Naive thymus-derived CD4-positive, alpha-beta T cell (primary cell): ENCODE measurements around the gene NPAS2. TPM values are rescaled to one million over a fixed set of nuclear protein-coding genes. Genes with fewer than 3 reads are reported as not detected.

Source experiments
- ATAC-seq: fragments of 150-1000 bp; cut with Tn5 transposase; 2 replicates; pipeline ENCODE4 v1.10.0; 2021; ENCODE audit warnings: mild to moderate bottlenecking, moderate library complexity
- CTCF ChIA-PET: fragments of 350-600 bp; sonication (Branson Sonifier 250); formaldehyde crosslinking; loops from one replicate; lab custom pipeline; 2021; ENCODE audit warnings: antibody characterized with exemption; lab: Charles Lee
- POLR2A ChIA-PET: fragments of 350-600 bp; sonication (Branson Sonifier 250); formaldehyde crosslinking; loops from one replicate; lab custom pipeline; 2021; ENCODE audit warnings: antibody characterized with exemption, inconsistent platforms; lab: Charles Lee
- DNase-seq, 9 donors: peaks; one replicate each; pipeline versions ENCODE4 v3.0.0 to v3.0.0-alpha.2; 2020 to 2022; ENCODE audit warnings: mixed read lengths in 1 of 9
- H3K27ac ChIP-seq: one replicate; pipeline ENCODE4 v1.7.0; 2013; ENCODE audit warnings: mild to moderate bottlenecking, low read depth, low read length, moderate library complexity
- H3K27me3 ChIP-seq, 2 donors: one replicate each; pipeline ENCODE4 v1.7.0; 2013; ENCODE audit warnings: low read length in 2 of 2, mild to moderate bottlenecking in 2 of 2, moderate library complexity in 2 of 2; ENCODE audit not compliant: control insufficient read depth in 2 of 2, insufficient read depth in 2 of 2
- H3K36me3 ChIP-seq, 3 experiments: 1 replicate in 2 of 3; 2 replicates in 1 of 3; pipeline ENCODE4 v1.7.0; 2013; ENCODE audit warnings: low read length in 3 of 3, mild to moderate bottlenecking in 3 of 3, moderate library complexity in 1 of 3; ENCODE audit not compliant: insufficient read depth in 3 of 3, control insufficient read depth in 2 of 3
- H3K4me1 ChIP-seq, 2 donors: one replicate each; pipeline ENCODE4 v1.7.0; 2013; ENCODE audit warnings: low read length in 2 of 2, mild to moderate bottlenecking in 2 of 2, moderate library complexity in 1 of 2; ENCODE audit not compliant: control insufficient read depth in 2 of 2, insufficient read depth in 2 of 2
- H3K4me3 ChIP-seq: 2 replicates; pipeline ENCODE4 v1.7.0; 2013; ENCODE audit warnings: mild to moderate bottlenecking, low read length
- H3K9me3 ChIP-seq, 3 experiments: 1 replicate in 2 of 3; 2 replicates in 1 of 3; pipeline ENCODE4 v1.7.0; 2013; ENCODE audit warnings: low read length in 3 of 3; ENCODE audit not compliant: control insufficient read depth in 2 of 3
- H3K27ac Mint-ChIP-seq, 9 donors: one replicate each; pipeline ENCODE4 v1.8.0; 2020 to 2022; ENCODE audit warnings: mixed read lengths in 9 of 9, mild to moderate bottlenecking in 8 of 9, moderate library complexity in 5 of 9, inconsistent platforms in 2 of 9
- H3K27me3 Mint-ChIP-seq, 5 donors: one replicate each; pipeline ENCODE4 v1.8.0; 2021 to 2022; ENCODE audit warnings: mixed read lengths in 5 of 5, mild to moderate bottlenecking in 1 of 5
- H3K36me3 Mint-ChIP-seq, 5 donors: one replicate each; pipeline ENCODE4 v1.8.0; 2020 to 2022; ENCODE audit warnings: mixed read lengths in 5 of 5, mild to moderate bottlenecking in 3 of 5, inconsistent platforms in 1 of 5
- H3K4me1 Mint-ChIP-seq, 7 donors: one replicate each; pipeline ENCODE4 v1.8.0; 2020 to 2022; ENCODE audit warnings: mixed read lengths in 7 of 7, mild to moderate bottlenecking in 3 of 7, inconsistent platforms in 1 of 7
- H3K4me3 Mint-ChIP-seq, 10 donors: one replicate each; pipeline ENCODE4 v1.8.0; 2020 to 2022; ENCODE audit warnings: mild to moderate bottlenecking in 10 of 10, mixed read lengths in 10 of 10, moderate library complexity in 6 of 10, inconsistent platforms in 2 of 10
- H3K9me3 Mint-ChIP-seq, 11 donors: one replicate each; pipeline ENCODE4 v1.8.0; 2020 to 2022; ENCODE audit warnings: mixed read lengths in 11 of 11, mild to moderate bottlenecking in 4 of 11, inconsistent platforms in 1 of 11, moderate library complexity in 1 of 11
- intact Hi-C, 2 donors: fragments of 100-400 bp; cut with micrococcal nuclease; formaldehyde crosslinking; loops; one replicate each; pipeline ENCODE4 v1.15.1; 2023
- polyA plus RNA-seq, 2 donors: library from polyadenylated mRNA; unstranded; fragments of 300-500 nt; fragmentation: Illumina TruSeq; gene quantifications; one replicate each; pipeline ENCODE4 v1.2.3, GENCODE V29; 2021
- total RNA-seq, 6 experiments: library from RNA in 5 of 6; stranded (reverse) in 5 of 6; gene quantifications; 1 replicate in 5 of 6; 2 replicates in 1 of 6; pipeline ENCODE4 v1.2.3 and lab custom pipeline; 2021 to 2026

NPAS2 gene
- total and polyA plus RNA-seq, 7 experiments from 2014 or later = 1.2 to 15.0 (median 8.3) TPM

DNA sequence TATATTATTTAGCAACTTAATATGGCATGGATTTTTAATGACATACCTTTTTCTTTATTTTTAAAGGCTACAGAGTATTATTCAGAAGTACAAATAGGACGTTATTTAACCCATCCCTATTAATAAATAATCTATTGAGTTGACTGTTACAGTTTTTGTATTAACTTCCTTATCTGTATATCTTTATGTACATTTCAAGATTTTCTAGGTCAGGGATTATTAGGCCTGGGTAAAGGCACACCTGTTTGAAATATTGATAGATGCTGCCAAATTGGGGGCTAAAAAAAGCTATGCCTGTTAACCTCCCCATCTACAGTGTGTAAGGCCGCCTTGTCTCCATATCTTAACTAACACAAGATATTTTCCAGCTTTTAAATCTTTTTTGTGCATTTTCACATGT lies 6.6 kb downstream of the NPAS2 start:
- no peaks in the 10 kb centered on the region for H3K9me3 ChIP-seq
- Mint-ChIP-seq H3K27ac (no peak overlapping the region), H3K9me3 (peaks cover 0 to 22% (median 10%) of the 10 kb centered on the region in 11 donors), H3K4me3 (no peak overlapping the region), H3K36me3 (peaks cover 0 to 21% (median 9%) of the 10 kb centered on the region in 5 donors), H3K27me3 (peaks cover 0 to 30% (median 24%) of the 10 kb centered on the region in 5 donors), H3K4me1 (peaks cover 6 to 38% (median 9%) of the 10 kb centered on the region in 7 donors)
- H3K27ac ChIP-seq = no peak overlapping the region
- ChIA-PET CTCF (no interaction called here), POLR2A (interaction anchor here (0.7 kb wide), 1 partner anchor 8 kb away, joined by 3 read pairs; no protein-coding TSS in a partner anchor)
- no peaks in the 10 kb centered on the region for H3K27me3 ChIP-seq
- ATAC-seq = no peak
- H3K4me1 ChIP-seq = peaks cover 0 to 1% of the 10 kb centered on the region in 2 donors
- intact Hi-C loops = no loop called here
- H3K4me3 ChIP-seq = no peak overlapping the region
- no peak for DNase-seq
- H3K36me3 ChIP-seq = no peaks in the 10 kb centered on the region

- Mint-ChIP-seq H3K4me1 (peaks cover 4 to 30% (median 16%) of the 10 kb centered on the region in 7 donors), H3K27ac (no peak overlapping the region), H3K27me3 (peaks cover 0 to 3% (median 0%) of the 10 kb centered on the region in 5 donors), H3K4me3 (no peak overlapping the region), H3K9me3 (peaks cover 0 to 22% (median 10%) of the 10 kb centered on the region in 11 donors), H3K36me3 (peaks cover 0 to 22% (median 12%) of the 10 kb centered on the region in 5 donors)
- ChIA-PET POLR2A (no interaction called here), CTCF (no interaction called here)
- Histone ChIP-seq H3K4me1 (no peaks in the 10 kb centered on the region), H3K36me3 (no peaks in the 10 kb centered on the region), H3K27ac (no peak overlapping the region), H3K27me3 (no peaks in the 10 kb centered on the region), H3K4me3 (no peak overlapping the region), H3K9me3 (no peaks in the 10 kb centered on the region)
- DNase-seq (no peak), ATAC-seq (no peak)
- intact Hi-C loops = no loop called here
Observed at GRCh38 chr2:100831158-100831750, 11.3 kb downstream of the NPAS2 start.

DNA sequence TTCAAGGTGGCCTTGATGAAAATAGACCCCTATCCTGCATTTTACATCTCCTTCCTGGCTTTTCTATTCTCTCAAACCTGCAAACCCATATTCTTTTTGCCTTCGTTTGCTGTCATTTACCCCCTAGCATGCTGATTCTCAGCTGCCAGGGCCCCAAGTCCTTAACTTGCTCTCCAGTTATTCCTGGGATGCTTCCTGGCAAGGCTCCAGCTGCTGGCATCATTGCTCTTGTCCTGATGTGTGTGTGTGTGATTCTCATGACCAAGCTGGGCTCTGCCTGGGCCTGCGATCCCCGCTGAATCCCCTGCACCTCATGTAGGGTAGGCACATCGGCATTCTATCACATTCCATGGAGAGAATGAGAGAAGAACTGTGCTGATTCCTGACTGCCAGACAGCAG lies 11.9 kb downstream of the NPAS2 start:
- no peak overlapping the region for H3K27ac Mint-ChIP-seq
- ATAC-seq (no peak), DNase-seq (no peak)
- intact Hi-C loops = no loop called here
- Histone ChIP-seq H3K4me3 (no peak overlapping the region), H3K9me3 (no peaks in the 10 kb centered on the region), H3K27me3 (no peaks in the 10 kb centered on the region), H3K4me1 (no peaks in the 10 kb centered on the region), H3K36me3 (no peaks in the 10 kb centered on the region), H3K27ac (no peak overlapping the region)
- ChIA-PET POLR2A (no interaction called here), CTCF (no interaction called here)
- peaks cover 0 to 20% (median 10%) of the 10 kb centered on the region in 11 donors for H3K9me3 Mint-ChIP-seq
- peak overlapping the region in 1 of 10 donors; percentile 1 for H3K4me3 Mint-ChIP-seq
- peaks cover 4 to 30% (median 16%) of the 10 kb centered on the region in 7 donors for H3K4me1 Mint-ChIP-seq
- peaks cover 0 to 3% (median 0%) of the 10 kb centered on the region in 5 donors for H3K27me3 Mint-ChIP-seq
- H3K36me3 Mint-ChIP-seq = peaks cover 0 to 28% (median 11%) of the 10 kb centered on the region in 5 donors

- ATAC-seq (no peak), DNase-seq (no peak)
- Mint-ChIP-seq H3K4me1 (peaks cover 4 to 30% (median 16%) of the 10 kb centered on the region in 7 donors), H3K4me3 (no peak overlapping the region), H3K27ac (no peak overlapping the region), H3K27me3 (peaks cover 0 to 8% (median 0%) of the 10 kb centered on the region in 5 donors), H3K9me3 (peaks cover 0 to 11% (median 9%) of the 10 kb centered on the region in 11 donors), H3K36me3 (peaks cover 0 to 29% (median 7%) of the 10 kb centered on the region in 5 donors)
- Histone ChIP-seq H3K27me3 (no peaks in the 10 kb centered on the region), H3K36me3 (no peaks in the 10 kb centered on the region), H3K9me3 (no peaks in the 10 kb centered on the region), H3K27ac (no peak overlapping the region), H3K4me3 (no peak overlapping the region), H3K4me1 (no peaks in the 10 kb centered on the region)
- ChIA-PET CTCF (no interaction called here), POLR2A (interaction anchor here (0.5 kb wide), 1 partner anchor 92 kb away, joined by 3 read pairs; no protein-coding TSS in a partner anchor)
- intact Hi-C loops = no loop called here
Observed at GRCh38 chr2:100832885-100833284, 12.9 kb downstream of the NPAS2 start.

GRCh38 chr2:100833331-100833730 lies 13.4 kb downstream of the NPAS2 start:
- Mint-ChIP-seq H3K9me3 (peaks cover 0 to 9% (median 5%) of the 10 kb centered on the region in 11 donors), H3K36me3 (peaks cover 0 to 25% (median 3%) of the 10 kb centered on the region in 5 donors), H3K27ac (no peak overlapping the region), H3K27me3 (peaks cover 0 to 8% (median 0%) of the 10 kb centered on the region in 5 donors), H3K4me3 (no peak overlapping the region), H3K4me1 (peaks cover 4 to 30% (median 16%) of the 10 kb centered on the region in 7 donors)
- Histone ChIP-seq H3K27me3 (no peaks in the 10 kb centered on the region), H3K4me1 (no peaks in the 10 kb centered on the region), H3K9me3 (no peaks in the 10 kb centered on the region), H3K36me3 (no peaks in the 10 kb centered on the region), H3K27ac (no peak overlapping the region), H3K4me3 (no peak overlapping the region)
- intact Hi-C loops = no loop called here
- CTCF ChIA-PET = no interaction called here
- no peak for ATAC-seq
- DNase-seq = no peak
- POLR2A ChIA-PET = interaction anchor here (0.5 kb wide), 1 partner anchor 91 kb away, joined by 3 read pairs; no protein-coding TSS in a partner anchor

DNA sequence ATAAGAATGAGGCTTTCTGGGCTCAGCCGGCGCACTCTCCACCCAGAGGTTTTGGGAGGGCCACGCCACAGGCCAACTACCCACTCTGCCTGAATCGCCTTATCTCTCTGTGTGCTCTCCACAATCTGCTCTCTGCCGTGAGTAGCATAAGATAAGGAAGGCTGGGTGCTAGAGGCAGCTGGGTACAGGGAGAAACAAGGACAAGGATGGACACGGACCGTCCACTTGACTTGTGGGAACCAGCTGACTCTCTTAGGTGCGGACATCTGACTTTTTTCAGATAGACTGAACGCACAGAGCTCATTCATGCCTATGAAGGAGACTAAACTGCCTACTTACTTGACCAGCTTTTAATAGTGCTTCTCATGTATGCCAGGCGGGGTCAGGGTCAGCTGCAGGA lies 14.3 kb downstream of the NPAS2 start:
- ATAC-seq (no peak), DNase-seq (no peak)
- no peaks in the 10 kb centered on the region for H3K9me3 ChIP-seq
- intact Hi-C loops = no loop called here
- no peak overlapping the region for H3K27ac ChIP-seq
- no peak overlapping the region for H3K27ac Mint-ChIP-seq
- H3K36me3 Mint-ChIP-seq = peaks cover 0 to 24% (median 3%) of the 10 kb centered on the region in 5 donors
- peaks cover 0 to 5% (median 0%) of the 10 kb centered on the region in 11 donors for H3K9me3 Mint-ChIP-seq
- H3K4me3 Mint-ChIP-seq = no peak overlapping the region
- POLR2A ChIA-PET = no interaction called here
- H3K4me3 ChIP-seq = no peak overlapping the region
- CTCF ChIA-PET = no interaction called here
- peaks cover 0 to 8% (median 0%) of the 10 kb centered on the region in 5 donors for H3K27me3 Mint-ChIP-seq
- H3K27me3 ChIP-seq = no peaks in the 10 kb centered on the region
- no peaks in the 10 kb centered on the region for H3K4me1 ChIP-seq
- H3K4me1 Mint-ChIP-seq = peaks cover 4 to 30% (median 16%) of the 10 kb centered on the region in 7 donors
- no peaks in the 10 kb centered on the region for H3K36me3 ChIP-seq
